Measurements from ENCODE around the gene RARS1.

Gene RARS1

DNA sequence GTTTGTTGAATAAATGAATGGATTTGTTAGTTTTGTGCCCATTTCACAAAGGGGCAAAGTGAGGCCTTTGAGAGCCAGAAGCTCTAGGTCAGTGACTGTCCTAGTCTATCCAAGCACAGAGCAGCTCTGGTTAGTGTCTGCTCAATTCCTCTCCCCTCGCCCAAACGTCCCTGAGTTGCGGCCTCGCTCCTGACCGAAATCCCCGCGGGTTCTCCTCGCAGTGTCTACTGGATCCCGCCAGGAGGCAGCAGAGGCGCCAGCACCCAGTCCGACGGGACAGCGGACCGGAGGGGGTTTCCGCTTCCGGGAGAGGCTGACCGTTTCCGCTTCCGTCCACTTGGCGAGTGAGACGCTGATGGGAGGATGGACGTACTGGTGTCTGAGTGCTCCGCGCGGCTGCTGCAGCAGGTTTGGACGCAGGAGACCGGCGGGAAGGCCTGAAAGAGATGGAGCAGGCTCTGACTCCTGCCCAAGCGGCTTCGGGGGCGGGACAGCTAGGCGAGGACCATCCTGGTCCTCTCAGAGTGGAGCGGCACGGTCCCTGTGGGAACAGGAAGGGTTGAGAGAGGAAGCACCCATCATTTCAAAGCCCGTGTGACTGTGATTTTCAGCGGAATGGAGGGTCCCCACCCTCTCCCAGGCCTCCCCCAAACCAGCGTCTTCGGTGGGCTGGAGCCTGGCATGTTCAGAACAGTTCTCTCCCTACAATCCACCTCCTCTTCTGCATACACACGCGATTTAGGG, at the start of gene RARS1:
RARS1 (plus strand) TSS at position 336 of the 744 bp plus-strand sequence; CDS start at position 364, 28 bp downstream.
- DNase-seq = peak; percentile 96

DNA sequence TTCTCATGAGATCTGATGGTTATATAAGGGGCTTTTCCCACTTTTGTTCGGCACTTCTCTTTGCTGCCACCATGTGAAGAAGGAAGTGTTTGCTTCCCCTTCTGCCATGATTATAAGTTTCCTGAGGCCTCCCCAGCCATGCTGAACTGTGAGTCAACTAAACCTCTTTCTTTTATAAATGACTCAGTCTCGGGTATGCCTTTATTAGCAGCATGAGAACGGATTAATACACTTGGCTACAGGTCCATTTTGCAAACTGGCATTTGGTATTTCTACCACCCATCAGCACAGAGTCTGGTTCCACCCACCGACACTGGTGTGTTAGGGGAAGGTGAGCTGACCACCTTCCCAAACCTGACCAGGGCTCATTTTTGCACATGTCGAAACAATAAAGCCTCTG, 47.9 kb upstream of the RARS1 start:
- no peak for DNase-seq

DNA sequence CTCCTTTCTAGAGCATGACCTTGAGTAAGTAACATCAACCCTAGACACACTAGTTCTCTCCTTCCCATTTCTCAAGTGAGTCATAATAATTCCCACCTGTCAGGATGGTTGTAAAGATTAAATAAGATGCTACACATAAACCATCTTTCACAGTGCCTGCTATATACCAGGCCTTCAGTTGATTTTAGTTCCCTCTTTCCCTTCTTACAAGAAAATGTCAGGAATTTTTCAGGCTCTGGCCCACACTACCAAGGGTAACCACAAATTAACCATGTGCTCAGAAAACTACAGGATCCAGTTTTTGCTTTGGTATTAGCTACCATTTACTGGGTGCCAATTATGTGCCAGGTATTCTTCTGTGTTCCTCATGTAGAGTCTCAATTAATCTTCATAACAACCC, 42.7 kb upstream of the RARS1 start:
- DNase-seq = no peak

DNA sequence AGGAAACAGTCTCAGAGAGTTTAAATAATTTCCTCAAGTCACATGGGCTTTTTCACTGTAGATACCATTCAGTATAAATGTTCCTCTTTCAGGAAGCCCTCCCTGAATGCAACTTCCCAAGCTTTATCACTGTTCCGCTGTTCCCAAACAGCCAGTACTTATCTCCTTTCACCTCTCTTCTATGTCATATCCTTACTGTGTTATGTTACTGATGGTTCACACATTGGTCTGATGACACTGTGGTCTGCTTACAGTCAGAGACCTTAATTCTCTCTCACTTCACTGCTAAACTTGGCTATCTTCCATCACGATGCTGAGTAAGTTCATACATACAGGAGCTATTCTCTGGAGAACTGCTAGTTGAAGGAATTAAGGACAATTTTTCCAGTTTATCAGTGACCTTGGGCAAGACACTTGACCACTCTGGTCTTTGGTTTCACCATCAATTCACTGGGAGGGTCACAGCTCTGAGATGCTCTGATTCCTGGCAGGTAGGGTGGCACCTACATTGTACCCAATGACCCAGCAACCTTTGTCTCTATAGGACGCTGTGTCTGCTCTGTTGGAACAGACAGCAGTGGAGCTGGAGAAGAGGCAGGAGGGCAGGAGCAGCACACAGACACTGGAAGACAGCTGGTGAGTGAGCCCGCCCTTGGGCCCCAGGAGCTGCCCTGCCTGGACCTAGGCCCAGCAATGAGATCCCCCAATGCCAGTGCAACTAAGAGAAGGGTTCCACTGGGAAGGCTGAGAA, 42.1 kb upstream of the RARS1 start:
- DNase-seq = no peak

DNA sequence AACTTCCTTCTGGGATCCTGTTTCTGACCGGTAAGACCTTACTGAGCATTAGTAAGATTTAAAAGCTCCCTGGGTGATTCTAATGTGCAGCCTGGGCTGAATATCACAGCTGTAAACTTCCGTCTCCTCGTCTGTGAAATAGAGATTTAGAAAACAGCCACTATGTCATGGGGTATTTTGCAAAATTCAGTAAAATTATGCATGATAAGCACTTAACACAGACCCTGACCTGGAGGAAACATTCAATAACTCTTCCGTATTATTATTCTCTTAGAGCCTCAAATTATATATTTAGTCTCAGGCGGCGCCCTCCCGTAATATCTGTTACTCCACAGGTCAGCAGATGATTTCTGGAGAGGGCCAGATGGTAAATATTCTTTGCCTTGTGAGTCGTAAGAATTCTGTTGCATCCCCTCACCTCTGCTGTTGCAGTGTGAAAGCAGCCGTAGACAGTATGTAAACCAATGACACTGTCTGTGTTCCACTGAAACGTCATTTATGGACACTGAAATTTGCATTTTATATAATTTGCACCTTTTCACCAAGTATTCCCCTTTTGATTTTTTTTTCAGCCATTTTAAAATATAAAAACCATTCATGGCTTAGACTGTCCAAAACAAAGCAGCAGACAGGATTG, 39.2 kb upstream of the RARS1 start:
- no peak for DNase-seq

DNA sequence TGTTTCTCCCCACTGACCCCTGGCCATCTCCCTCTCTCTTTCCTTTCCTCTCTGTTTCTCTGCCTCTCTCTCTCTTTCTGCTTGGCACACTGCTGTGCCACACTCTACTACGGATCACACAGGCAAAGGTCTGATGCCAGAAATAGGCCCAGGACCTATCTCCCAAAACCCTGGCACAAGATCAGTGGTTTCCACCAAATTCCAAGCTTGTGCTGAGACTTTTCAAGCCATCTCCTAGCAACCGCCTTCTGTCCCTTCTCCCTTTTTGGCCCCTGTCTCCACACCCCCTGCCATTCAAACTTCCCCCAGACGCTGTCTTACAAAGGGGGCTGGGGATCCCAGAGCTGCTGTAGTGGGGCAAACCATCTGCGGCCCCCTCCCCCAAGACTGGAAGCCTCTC, 38.5 kb upstream of the RARS1 start:
- no peak for DNase-seq

DNA sequence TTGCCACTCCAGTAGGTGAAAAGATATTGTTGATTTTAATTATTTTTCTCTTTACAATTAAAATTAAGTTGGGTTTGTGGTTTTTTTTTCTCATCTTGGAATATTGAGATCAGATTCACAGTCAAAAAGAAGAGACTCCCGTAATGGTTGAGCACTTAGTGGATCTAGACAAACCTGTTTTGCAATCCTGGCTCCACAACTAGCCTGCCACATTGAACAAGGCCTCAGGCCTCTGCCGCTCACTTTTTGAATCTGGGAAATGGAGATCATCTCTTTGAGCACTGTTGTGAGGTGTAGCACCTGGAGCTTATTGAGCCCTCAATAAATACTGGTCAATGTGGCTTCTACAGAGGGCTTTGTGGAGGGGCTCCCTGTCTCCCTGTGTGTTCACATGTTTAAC, 37.1 kb upstream of the RARS1 start:
- no peak for DNase-seq

DNA sequence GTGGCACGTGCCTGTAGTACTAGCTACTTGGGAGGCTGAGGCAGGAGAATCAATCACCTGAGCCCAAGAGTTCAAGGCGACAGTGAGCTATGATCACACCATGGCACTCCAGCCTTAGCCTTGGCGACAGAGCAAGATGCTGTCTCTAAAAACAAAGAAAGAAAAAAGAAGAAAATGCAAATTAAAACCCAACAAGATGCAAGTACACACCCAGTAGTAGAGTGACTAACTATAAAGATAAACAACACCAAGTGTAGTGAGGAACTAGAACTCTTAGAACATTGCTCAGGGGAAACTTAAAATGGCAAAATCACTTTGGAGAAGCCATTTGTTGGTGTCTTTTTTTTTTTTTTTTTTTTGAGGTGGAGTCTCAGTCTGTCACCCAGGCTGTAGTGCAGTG, 34.7 kb upstream of the RARS1 start:
- no peak for DNase-seq

DNA sequence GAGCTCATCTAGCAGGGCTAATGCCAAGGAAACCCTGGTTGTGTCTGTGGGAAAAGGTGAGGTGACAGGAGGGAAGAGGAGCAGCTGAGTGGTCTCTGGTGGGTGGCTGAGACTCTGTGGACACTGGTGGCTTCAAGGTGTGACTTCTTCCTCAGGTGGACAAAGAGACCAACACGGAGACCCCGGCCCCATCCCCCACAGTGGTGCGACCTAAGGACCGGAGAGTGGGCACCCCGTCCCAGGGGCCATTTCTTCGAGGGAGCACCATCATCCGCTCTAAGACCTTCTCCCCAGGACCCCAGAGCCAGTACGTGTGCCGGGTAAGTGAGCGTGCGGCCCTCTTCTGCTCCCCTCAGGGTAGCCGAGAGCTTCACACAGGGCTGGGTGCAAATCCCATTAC, 31.1 kb upstream of the RARS1 start:
- no peak for DNase-seq

DNA sequence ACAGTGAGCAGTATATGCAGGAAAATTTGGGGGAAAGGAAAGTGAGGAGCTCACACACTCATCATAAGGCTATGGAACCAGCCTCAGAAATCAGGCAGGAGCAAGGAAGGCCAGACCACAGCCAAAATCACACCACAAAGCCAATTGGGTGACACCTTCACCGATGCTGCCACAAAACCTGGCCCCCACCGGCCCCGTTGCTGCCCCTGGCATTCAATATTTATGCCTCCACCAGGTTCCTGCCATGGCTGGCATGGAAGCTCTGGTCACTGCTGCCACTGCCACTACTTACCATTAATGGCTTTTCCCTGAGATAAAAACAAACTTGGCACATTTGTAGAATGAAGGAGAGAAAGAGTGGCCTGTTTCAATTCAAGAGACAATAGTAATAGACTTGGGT, 28.7 kb upstream of the RARS1 start:
- DNase-seq = no peak

DNA sequence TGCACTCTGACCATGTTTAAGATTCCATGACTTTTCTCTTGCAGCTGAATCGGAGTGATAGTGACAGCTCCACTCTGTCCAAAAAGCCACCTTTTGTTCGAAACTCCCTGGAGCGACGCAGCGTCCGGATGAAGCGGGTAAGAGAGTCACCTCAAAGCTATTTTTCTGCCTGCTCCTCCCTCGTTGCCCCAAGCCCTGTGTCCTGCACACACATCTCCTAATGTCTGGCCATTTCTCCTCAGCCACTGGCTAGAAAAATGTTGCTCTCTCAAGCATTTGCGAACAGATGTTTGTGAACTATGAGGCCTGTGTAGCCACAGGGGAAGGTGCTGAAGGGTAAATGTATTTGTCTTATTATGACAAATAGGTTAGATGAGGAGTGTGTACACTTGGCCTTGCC, 25.7 kb upstream of the RARS1 start:
- DNase-seq = no peak

DNA sequence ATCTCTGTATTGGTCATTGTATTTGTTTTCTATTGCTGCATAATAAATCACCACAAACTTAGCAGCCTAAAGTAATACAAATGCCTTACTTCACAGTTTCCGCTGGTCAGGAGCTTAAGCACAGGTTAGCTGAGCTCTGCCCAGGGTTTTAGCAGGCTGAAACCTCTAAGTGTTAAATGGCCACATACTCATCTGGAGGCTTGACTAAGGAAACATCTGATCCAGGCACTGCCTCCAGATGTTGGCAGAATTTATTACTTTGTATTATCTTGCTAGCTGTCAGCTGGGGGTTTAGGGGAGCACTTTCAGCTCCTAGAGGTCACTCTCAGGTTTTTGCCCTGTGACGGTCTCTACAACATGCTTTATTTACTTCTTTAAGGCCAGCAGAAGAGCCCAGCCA, 23.2 kb upstream of the RARS1 start:
- no peak for DNase-seq

DNA sequence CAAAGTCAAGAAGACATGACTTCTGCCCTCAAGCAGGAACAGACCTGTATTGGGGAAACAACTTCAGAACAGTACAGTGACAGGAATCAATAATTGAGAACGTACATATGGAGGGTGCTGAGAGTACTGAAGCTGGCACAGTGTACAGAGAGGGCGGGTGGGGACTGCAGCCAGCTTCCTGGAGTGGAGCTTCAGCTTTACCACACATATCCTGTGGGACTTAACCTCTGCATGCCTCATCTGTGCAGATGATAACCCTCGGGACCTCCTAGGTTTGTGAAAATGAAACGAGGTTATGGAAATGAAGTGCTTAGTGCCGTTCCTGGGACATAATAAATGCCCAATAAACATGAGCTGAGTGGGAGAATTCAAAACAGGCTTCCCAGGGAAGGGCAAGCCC, 22.1 kb upstream of the RARS1 start:
- DNase-seq = no peak

DNA sequence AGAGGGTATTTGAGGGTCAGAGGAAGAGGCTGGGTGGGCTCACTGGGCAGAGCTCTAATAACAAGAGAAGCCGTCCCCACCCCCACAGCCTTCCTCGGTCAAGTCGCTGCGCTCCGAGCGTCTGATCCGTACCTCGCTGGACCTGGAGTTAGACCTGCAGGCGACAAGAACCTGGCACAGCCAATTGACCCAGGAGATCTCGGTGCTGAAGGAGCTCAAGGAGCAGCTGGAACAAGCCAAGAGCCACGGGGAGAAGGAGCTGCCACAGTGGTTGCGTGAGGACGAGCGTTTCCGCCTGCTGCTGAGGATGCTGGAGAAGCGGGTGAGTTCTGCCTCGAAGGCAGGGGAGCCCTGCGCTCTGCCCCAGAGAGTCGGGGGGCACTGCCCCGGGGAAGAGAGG, 21.6 kb upstream of the RARS1 start:
- no peak for DNase-seq

DNA sequence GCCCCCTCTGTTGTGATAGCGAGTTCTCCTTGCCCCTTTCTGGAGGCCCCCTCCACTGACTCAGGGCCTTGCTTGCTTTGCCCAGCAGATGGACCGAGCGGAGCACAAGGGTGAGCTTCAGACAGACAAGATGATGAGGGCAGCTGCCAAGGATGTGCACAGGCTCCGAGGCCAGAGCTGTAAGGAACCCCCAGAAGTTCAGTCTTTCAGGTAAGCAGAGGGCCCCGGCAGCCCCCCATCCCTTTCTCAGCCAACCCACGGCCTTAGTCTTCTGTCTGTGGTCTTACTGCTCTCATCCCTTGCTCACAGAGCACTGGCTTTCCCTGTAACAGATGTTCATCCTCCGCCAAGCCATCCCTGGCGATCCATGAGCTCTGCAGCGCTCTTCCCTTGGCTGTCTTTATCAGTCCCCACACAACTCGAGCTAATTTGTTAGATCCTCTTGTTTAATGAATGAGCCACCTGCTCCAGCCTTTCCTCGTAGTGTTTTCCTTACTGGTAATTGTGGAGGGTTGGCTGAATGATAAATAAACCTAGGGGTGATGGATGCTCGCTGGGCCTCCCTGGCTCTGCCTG, 18.4 kb upstream of the RARS1 start:
- DNase-seq = peak; percentile 7

DNA sequence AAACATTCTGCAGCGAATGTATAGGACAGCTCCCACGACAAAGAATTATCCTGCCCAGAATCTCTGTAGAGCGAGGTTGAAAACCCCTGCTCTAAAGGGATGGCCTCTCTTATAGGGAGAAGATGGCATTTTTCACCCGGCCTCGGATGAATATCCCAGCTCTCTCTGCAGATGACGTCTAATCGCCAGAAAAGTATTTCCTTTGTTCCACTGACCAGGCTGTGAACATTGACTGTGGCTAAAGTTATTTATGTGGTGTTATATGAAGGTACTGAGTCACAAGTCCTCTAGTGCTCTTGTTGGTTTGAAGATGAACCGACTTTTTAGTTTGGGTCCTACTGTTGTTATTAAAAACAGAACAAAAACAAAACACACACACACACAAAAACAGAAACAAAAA, 17.4 kb upstream of the RARS1 start:
- no peak for DNase-seq

DNA sequence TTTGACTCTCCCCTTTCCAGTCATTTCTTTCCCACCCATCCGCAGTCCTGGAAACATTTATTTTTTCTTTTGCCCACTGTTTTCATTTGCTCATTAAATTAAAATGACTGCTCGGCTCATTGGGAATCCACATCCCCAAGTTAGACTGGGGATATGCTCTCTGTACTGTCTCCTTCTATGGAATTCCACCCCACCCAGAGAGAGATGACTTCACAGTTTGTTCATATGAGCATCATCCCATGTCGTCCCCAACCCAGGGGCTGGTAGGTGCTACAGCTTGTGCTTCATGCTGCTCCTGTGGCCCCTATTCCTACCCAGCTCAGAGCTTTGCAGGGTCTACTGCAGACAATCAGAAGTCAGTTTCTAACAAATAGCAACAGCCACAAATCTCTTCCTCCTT, 16.5 kb upstream of the RARS1 start:
- DNase-seq = no peak

DNA sequence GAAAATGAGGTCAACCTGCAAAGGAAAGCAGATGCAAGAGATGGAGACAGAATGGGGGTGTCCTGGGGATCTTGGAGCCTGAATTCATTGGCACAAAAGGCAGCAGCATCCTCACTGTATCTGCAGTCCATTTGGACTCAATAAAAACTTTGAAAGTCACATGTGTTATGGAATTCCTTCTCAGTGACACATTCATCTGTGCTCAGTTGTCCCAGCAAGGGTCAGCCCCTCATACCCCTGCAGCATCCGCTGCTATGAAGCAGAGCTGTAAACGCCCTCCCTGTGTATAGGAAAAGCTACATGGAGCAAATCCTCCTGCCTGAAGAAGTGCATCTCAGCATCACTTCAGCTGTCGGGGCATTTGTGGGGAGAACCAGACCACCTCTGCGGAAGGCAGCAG, 14.5 kb upstream of the RARS1 start:
- DNase-seq = no peak

DNA sequence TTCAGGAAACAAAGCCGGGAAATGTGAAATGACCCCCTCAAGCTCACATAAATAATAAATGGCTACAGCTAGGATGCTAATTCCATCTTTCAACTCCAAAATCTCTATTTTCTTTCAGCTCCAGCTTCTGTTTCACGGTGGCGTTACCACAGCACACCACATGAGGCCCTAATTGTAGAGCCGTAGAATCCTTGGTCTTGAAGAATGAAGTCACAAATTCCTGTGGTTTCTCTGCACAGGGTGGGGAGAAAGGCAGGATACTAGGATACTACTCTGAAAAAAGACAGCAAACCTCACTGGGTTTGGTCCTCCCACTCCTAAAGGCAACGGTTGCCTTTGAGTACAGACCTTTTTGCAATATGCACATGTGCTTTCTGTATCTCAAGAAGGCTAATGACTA, 13.9 kb upstream of the RARS1 start:
- no peak for DNase-seq

DNA sequence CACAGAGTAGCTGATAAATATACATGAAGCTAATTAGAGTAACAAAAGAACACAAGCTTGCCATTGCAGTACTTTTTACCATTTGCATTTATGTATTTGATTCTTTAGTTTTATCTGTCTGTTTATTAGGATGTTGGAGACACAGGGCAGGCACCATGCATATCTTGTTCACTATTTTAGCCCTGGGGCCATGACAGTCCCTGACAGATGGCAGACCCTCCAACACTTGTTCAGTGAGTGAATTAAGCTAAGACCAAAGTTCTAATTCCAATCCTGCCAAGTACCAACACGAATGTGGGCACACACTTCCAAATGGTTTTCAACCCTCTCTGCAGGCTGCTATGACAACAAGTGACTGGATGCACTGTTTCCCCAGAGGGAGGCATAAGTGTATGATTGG, 12.0 kb upstream of the RARS1 start:
- no peak for DNase-seq

DNA sequence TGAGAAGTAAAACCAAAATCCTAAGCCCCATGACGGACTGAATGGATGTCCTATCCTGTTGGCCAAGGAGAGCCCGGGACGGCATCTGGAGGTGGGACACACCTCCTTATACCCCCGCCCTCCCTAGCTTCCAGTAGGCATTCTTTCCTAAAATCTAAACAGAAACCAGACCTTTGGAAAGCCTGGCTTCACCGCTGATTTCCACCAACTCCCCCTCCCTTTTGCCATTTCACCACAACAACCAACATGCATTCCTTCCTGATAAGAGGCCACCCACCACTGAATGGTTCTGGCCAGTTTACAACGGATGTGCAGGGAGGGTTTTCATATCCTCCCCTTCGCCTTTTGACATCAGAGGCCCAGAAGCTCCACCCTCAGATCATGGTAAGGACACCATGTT, 9.2 kb upstream of the RARS1 start:
- no peak for DNase-seq

DNA sequence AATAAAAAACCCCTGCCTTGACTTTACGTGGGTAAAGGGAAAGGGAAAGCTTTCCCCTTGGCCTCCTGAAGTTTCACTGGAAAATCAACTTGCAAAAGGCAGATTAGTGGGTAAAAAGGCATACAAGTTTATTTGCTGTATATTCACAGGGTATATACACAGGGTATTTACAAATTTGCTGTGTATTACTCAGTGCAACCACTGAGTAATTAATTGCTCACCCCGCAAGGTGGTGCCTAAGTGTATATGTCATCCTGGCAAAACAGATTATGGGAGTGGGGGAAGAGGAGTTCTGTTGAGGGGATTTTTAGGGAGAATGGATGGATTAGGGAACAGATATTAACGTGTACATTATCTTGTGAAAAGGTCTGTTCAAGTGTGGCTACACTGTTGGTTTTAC, 7.1 kb upstream of the RARS1 start:
- no peak for DNase-seq

DNA sequence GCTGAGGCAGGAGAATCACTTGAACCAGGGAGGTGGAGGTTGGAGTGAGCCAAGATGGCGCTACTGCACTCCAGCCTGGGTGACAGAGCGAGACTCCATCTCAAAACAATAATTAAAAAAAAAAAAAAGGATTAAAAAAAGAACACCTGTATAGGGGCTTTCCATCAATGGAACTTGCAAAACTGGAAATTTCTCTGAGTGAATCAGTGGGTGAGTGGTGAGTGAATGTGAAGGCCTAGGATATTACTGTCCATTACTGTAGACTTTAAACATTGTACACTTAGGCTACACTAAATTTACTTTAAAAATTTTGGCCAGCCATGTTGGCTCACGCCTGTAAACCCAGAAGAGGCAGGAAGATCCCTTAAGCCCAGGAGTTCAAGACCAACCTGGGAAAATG, 5.7 kb upstream of the RARS1 start:
- DNase-seq = no peak

DNA sequence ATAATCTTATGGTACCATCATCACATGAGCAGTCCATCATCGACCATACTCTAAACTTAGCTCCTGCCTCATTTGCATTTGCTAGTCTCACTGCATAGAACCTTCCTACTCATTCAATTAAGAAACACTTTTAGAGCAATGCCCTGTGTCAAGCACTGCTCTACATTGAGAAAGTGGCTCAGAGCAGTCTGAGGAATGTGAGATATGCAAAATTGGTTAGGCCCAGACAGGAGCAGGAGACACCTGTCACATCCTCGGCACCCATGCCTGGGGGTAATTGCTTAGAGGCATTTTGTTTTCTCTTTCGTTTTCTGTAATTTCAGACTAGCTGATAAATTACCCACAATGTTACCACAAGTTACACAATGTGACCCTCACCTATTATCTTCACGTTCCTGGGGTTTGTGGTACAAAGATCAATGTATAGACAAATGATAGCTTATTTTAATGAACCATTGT, 4.9 kb upstream of the RARS1 start:
- no peak for DNase-seq
